ENCODE data around the gene OR6N2.

OR6N2 gene

DNA sequence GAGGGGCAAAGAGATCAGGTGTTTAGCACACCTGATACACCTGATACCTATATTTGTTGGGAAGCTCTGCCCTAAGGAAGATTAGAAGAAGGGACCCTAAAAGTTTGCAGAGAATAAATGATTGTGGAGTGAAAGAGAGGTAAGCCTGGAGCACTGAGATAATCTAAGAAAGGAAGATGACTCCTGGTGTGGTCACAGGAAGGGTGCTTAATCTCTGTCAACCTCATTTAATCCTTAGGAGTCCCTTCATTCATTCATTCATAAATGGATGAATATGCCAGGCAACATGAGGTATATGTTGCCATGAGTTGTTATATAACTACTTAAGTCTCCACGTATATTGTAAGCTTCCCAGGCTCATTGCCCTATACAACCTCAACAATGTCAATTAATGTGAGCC is 34.0 kb upstream of the OR6N2 start:
- TF ChIP-seq BACH2 (CRISPR knock-in tag; IDR thresholded peaks at IDR 0.05; ENCODE audit: borderline replicate concordance) (no peak), ZNF565 (CRISPR knock-in tag; conservative IDR thresholded peaks at IDR 0.05; ENCODE audit: low read depth) (no peak), ZFP3 (CRISPR knock-in tag; IDR thresholded peaks at IDR 0.05) (no peak), ZC3H10 (CRISPR knock-in tag; IDR thresholded peaks at IDR 0.05) (no peak), ISL1 (CRISPR knock-in tag; IDR thresholded peaks at IDR 0.05) (no peak), RARB (CRISPR knock-in tag; IDR thresholded peaks at IDR 0.05) (no peak), ESRRG (CRISPR knock-in tag; IDR thresholded peaks at IDR 0.05) (no peak)
- ATAC-seq, result no peak

- no peak for ATAC-seq
- no peak for TF ChIP-seq ZFP30 (CRISPR knock-in tag; IDR thresholded peaks at IDR 0.05)
Measured at GRCh38 chr1:158813164-158813563, 32.2 kb upstream of the OR6N2 start.

GRCh38 chr1:158812336-158812735 is 31.3 kb upstream of the OR6N2 start:
- TF ChIP-seq ZC3H10 (CRISPR knock-in tag; IDR thresholded peaks at IDR 0.05), result no peak
- TF ChIP-seq CREB5 (CRISPR knock-in tag; IDR thresholded peaks at IDR 0.05; ENCODE audit: low read depth), result no peak
- no peak for TF ChIP-seq OSR1 (CRISPR knock-in tag; IDR thresholded peaks at IDR 0.05)
- TF ChIP-seq ZFP30 (CRISPR knock-in tag; IDR thresholded peaks at IDR 0.05), result no peak
- no peak for TF ChIP-seq ZNF8 (CRISPR knock-in tag; IDR thresholded peaks at IDR 0.05)
- TF ChIP-seq RARB (CRISPR knock-in tag; IDR thresholded peaks at IDR 0.05), result no peak
- TF ChIP-seq SNAI2 (CRISPR knock-in tag; IDR thresholded peaks at IDR 0.05), result no peak
- no peak for TF ChIP-seq TCF4 (CRISPR knock-in tag; IDR thresholded peaks at IDR 0.05; ENCODE audit: borderline replicate concordance)
- TF ChIP-seq ESRRG (CRISPR knock-in tag; IDR thresholded peaks at IDR 0.05), result no peak
- no peak for TF ChIP-seq ZNF565 (CRISPR knock-in tag; conservative IDR thresholded peaks at IDR 0.05; ENCODE audit: low read depth)
- TF ChIP-seq TOX (CRISPR knock-in tag; IDR thresholded peaks at IDR 0.05; ENCODE audit: borderline replicate concordance), result no peak
- TF ChIP-seq, protein P1, sequence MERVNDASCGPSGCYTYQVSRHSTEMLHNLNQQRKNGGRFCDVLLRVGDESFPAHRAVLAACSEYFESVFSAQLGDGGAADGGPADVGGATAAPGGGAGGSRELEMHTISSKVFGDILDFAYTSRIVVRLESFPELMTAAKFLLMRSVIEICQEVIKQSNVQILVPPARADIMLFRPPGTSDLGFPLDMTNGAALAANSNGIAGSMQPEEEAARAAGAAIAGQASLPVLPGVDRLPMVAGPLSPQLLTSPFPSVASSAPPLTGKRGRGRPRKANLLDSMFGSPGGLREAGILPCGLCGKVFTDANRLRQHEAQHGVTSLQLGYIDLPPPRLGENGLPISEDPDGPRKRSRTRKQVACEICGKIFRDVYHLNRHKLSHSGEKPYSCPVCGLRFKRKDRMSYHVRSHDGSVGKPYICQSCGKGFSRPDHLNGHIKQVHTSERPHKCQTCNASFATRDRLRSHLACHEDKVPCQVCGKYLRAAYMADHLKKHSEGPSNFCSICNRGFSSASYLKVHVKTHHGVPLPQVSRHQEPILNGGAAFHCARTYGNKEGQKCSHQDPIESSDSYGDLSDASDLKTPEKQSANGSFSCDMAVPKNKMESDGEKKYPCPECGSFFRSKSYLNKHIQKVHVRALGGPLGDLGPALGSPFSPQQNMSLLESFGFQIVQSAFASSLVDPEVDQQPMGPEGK (CRISPR knock-in tag; IDR thresholded peaks at IDR 0.05; ENCODE audit: borderline replicate concordance), result no peak
- TF ChIP-seq ZFP3 (CRISPR knock-in tag; IDR thresholded peaks at IDR 0.05), result no peak
- TF ChIP-seq ARNTL (CRISPR knock-in tag; IDR thresholded peaks at IDR 0.05; ENCODE audit: borderline replicate concordance, low read depth), result no peak
- no peak for TF ChIP-seq BACH2 (CRISPR knock-in tag; IDR thresholded peaks at IDR 0.05; ENCODE audit: borderline replicate concordance)
- TF ChIP-seq CSDC2 (CRISPR knock-in tag; IDR thresholded peaks at IDR 0.05), result no peak
- TF ChIP-seq GLIS3 (CRISPR knock-in tag; IDR thresholded peaks at IDR 0.05), result no peak
- ATAC-seq, result no peak

- TF ChIP-seq GLIS3 (CRISPR knock-in tag; IDR thresholded peaks at IDR 0.05) (no peak), ISL1 (CRISPR knock-in tag; IDR thresholded peaks at IDR 0.05) (no peak), ZNF70 (CRISPR knock-in tag; IDR thresholded peaks at IDR 0.05) (no peak), TCF4 (CRISPR knock-in tag; IDR thresholded peaks at IDR 0.05; ENCODE audit: borderline replicate concordance) (no peak), TSHZ2 (CRISPR knock-in tag; IDR thresholded peaks at IDR 0.05) (no peak), SNAI2 (CRISPR knock-in tag; IDR thresholded peaks at IDR 0.05) (no peak), BACH2 (CRISPR knock-in tag; IDR thresholded peaks at IDR 0.05; ENCODE audit: borderline replicate concordance) (no peak), OSR1 (CRISPR knock-in tag; IDR thresholded peaks at IDR 0.05) (no peak)
Measured at GRCh38 chr1:158810311-158810710, 29.3 kb upstream of the OR6N2 start.

GRCh38 chr1:158809862-158810261 is 28.9 kb upstream of the OR6N2 start:
- ATAC-seq, result no peak
- TF ChIP-seq CSDC2 (CRISPR knock-in tag; IDR thresholded peaks at IDR 0.05), result no peak
- no peak for TF ChIP-seq ZFP3 (CRISPR knock-in tag; IDR thresholded peaks at IDR 0.05)

More at GRCh38 chr1:158810311-158810710, 29.3 kb upstream of the OR6N2 start:
- no peak for ATAC-seq
